Measurements from ENCODE around the gene CYP2F1. TPM values are rescaled to one million over a fixed set of nuclear protein-coding genes. Genes with fewer than 3 reads are reported as not detected.

The CYP2F1 gene
- total and polyA plus RNA-seq, 2 of the 13 experiments (the other 11 are each of a cell fraction or from before 2014, with no cell fraction given), result not detected

GRCh38 chr19:41136636-41137455, 22.6 kb downstream of the CYP2F1 start (continued):
- TF ChIP-seq AHDC1 (CRISPR knock-in tag; IDR thresholded peaks at IDR 0.05; ENCODE audit: borderline replicate concordance) (no peak), MLX (CRISPR knock-in tag; IDR thresholded peaks at IDR 0.05) (no peak)

- peak; percentile 78 for ATAC-seq
- 6% methylated on average over 7 of the region's 7 CpGs for WGBS (ENCODE audit: low lambda C conversion rate)
- ChIA-PET CTCF (ENCODE audit: low intra/inter-chr PET ratio, low total read pairs) (interaction anchor here (1.5 to 2.8 kb wide), 3 partner anchors 17 to 482 kb away, joined by 5 to 16 read pairs (median 15); no protein-coding TSS in a partner anchor), POLR2A (no interaction called here)
- Histone ChIP-seq H3K27ac (ENCODE audit: extremely low read length, insufficient read depth, low read length) (no peak overlapping the region), H3K4me1 (ENCODE audit: insufficient read depth, low read length) (no peaks in the 10 kb centered on the region), H3K27me3 (ENCODE audit: control insufficient read depth in 1 of 2, insufficient read depth in 2 of 2, low read length in 2 of 2) (no peaks in the 10 kb centered on the region; a peak in 2 of 5 replicates), H3K36me3 (replicated peaks in 1 of 2; ENCODE audit: control insufficient read depth in 1 of 2, insufficient read depth in 2 of 2, low read length in 2 of 2) (no peaks in the 10 kb centered on the region), H3K4me2 (ENCODE audit: low read depth, low read length) (no peak overlapping the region), H3K9ac (ENCODE audit: insufficient read depth, low read depth, low read length) (no peak overlapping the region), H3K4me3 (replicated peaks in 1 of 3; ENCODE audit: insufficient read depth in 1 of 3, low read depth in 2 of 3, low read length in 3 of 3) (no peak overlapping the region), H3K9me3 (ENCODE audit: low read length) (no peaks in the 10 kb centered on the region), H4K20me1 (ENCODE audit: insufficient read depth, low read length) (no peaks in the 10 kb centered on the region), H2AFZ (ENCODE audit: low read length) (no peak overlapping the region), H3K79me2 (ENCODE audit: insufficient read depth, low read length) (no peaks in the 10 kb centered on the region)
- peak; percentile 88 for FAIRE-seq
- in situ Hi-C loops (cut with HindIII; ENCODE audit: extremely low pct_ligation_motif_present, low pct_unique_long_range_greater_than_20kb) (loop anchor here (10.0 to 25.0 kb wide), 2 partner anchors 170 to 482 kb away; no protein-coding TSS in a partner anchor), intact Hi-C loops (cut with micrococcal nuclease; ENCODE audit: unreplicated experiment) (loop anchor here (1.0 to 5.0 kb wide), 2 partner anchors 170 to 482 kb away; no protein-coding TSS in a partner anchor)
- peak; percentile 68 for DNase-seq (ENCODE audit: low spot score)
- BruUV-seq (replicated peaks), result no TSS peak
- TF ChIP-seq TRIM24 (CRISPR knock-in tag; IDR thresholded peaks at IDR 0.05), result no peak
- 0 out of 2 replicates have a peak, but pooled peaks have one; percentile 23 for TF ChIP-seq ZNF574 (CRISPR knock-in tag; IDR thresholded peaks at IDR 0.05)
- TF ChIP-seq SMC3 (IDR thresholded peaks at IDR 0.05; ENCODE audit: low read length), result peak; percentile 89
- TF ChIP-seq ZBTB39 (CRISPR knock-in tag; IDR thresholded peaks at IDR 0.05), result no peak
- TF ChIP-seq MIXL1 (CRISPR knock-in tag; IDR thresholded peaks at IDR 0.05), result 0 out of 2 replicates have a peak, but pooled peaks have one; percentile 30
Observed at GRCh38 chr19:41144403-41144802, 30.2 kb downstream of the CYP2F1 start.

Data from HepG2 (cell line).